ENCODE measurements around the gene LRTM1. TPM values are rescaled to one million over a fixed set of nuclear protein-coding genes. Genes with fewer than 3 reads are reported as not detected.

LRTM1 gene
- total and polyA plus RNA-seq, 2 of the 13 experiments (the other 11 are each of a cell fraction or from before 2014, with no cell fraction given) = not detected

DNA sequence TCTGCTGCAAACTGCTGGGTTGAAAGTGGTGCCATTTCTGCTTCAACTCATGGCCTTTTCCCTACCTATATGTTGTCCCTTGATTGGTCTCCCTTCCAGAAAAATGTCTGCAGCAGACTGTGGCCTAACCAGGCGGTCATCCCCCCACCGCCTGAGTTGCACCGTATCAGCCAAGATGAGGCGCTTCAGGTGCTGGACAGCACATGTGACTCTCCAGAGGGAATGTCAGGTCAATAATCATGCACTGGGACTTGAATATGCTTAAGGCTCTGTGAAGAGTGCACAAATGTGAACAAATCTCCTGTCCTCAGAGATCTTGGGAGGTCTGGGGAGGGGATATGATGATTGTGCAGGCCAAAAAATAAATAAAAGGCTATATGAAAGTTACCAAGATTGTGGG lies 32.2 kb downstream of the LRTM1 start:
- Histone ChIP-seq H3K27ac (ENCODE audit: extremely low read length, insufficient read depth, low read length) (no peak overlapping the region), H3K4me1 (ENCODE audit: insufficient read depth, low read length) (no peaks in the 10 kb centered on the region), H4K20me1 (ENCODE audit: insufficient read depth, low read length) (no peaks in the 10 kb centered on the region), H2AFZ (ENCODE audit: low read length) (no peak overlapping the region), H3K79me2 (ENCODE audit: insufficient read depth, low read length) (no peaks in the 10 kb centered on the region), H3K9me3 (ENCODE audit: low read length) (no peaks in the 10 kb centered on the region), H3K4me2 (ENCODE audit: low read depth, low read length) (no peak overlapping the region), H3K4me3 (replicated peaks in 1 of 3; ENCODE audit: insufficient read depth in 1 of 3, low read depth in 2 of 3, low read length in 3 of 3) (no peak overlapping the region), H3K27me3 (ENCODE audit: control insufficient read depth in 1 of 2, insufficient read depth in 2 of 2, low read length in 2 of 2) (peaks cover 0 to 5% of the 10 kb centered on the region in 2 experiments; a peak in 1 of 5 replicates), H3K36me3 (replicated peaks in 1 of 2; ENCODE audit: control insufficient read depth in 1 of 2, insufficient read depth in 2 of 2, low read length in 2 of 2) (no peaks in the 10 kb centered on the region), H3K9ac (ENCODE audit: insufficient read depth, low read depth, low read length) (no peak overlapping the region)
- ATAC-seq (no peak), DNase-seq (ENCODE audit: low spot score) (no peak), FAIRE-seq (no peak)
- POLR2A ChIA-PET = no interaction called here
- WGBS (ENCODE audit: low lambda C conversion rate) = 49% methylated on average over 4 of the region's 4 CpGs
- CTCF ChIA-PET (ENCODE audit: low intra/inter-chr PET ratio, low total read pairs) = no interaction called here
- in situ Hi-C loops (cut with HindIII; ENCODE audit: extremely low pct_ligation_motif_present, low pct_unique_long_range_greater_than_20kb) (no loop called here), intact Hi-C loops (cut with micrococcal nuclease; ENCODE audit: unreplicated experiment) (no loop called here)
- TF ChIP-seq CBFB (CRISPR knock-in tag; IDR thresholded peaks at IDR 0.05) (no peak), ZNF781 (CRISPR knock-in tag; IDR thresholded peaks at IDR 0.05; ENCODE audit: borderline replicate concordance, not compliant biosample characterization) (no peak), ZNF660 (CRISPR knock-in tag; IDR thresholded peaks at IDR 0.05; ENCODE audit: borderline replicate concordance, low read depth) (no peak), ZNF720 (CRISPR knock-in tag; IDR thresholded peaks at IDR 0.05) (no peak), RNF2 (conservative IDR thresholded peaks at IDR 0.05; ENCODE audit: low read depth) (no peak), RAD21 (CRISPR knock-in tag; IDR thresholded peaks at IDR 0.05) (no peak), CC2D1A (CRISPR knock-in tag; IDR thresholded peaks at IDR 0.05) (no peak), ZNF782 (CRISPR knock-in tag; IDR thresholded peaks at IDR 0.05; ENCODE audit: borderline replicate concordance) (no peak), NFATC3 (CRISPR knock-in tag; IDR thresholded peaks at IDR 0.05) (no peak), ZNF329 (CRISPR knock-in tag; IDR thresholded peaks at IDR 0.05; ENCODE audit: low read depth) (no peak), ZNF33B (CRISPR knock-in tag; IDR thresholded peaks at IDR 0.05) (no peak)
- TF ChIP-seq, protein P1, sequence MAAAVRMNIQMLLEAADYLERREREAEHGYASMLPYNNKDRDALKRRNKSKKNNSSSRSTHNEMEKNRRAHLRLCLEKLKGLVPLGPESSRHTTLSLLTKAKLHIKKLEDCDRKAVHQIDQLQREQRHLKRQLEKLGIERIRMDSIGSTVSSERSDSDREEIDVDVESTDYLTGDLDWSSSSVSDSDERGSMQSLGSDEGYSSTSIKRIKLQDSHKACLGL (CRISPR knock-in tag; IDR thresholded peaks at IDR 0.05) = no peak
- no TSS peak for BruUV-seq (replicated peaks)

Data from HepG2 (cell line).